ENCODE measurements around the gene IFNK.

GRCh38 chr9:27496135-27496504, 28.0 kb upstream of the IFNK start:
- TF ChIP-seq, protein P1, sequence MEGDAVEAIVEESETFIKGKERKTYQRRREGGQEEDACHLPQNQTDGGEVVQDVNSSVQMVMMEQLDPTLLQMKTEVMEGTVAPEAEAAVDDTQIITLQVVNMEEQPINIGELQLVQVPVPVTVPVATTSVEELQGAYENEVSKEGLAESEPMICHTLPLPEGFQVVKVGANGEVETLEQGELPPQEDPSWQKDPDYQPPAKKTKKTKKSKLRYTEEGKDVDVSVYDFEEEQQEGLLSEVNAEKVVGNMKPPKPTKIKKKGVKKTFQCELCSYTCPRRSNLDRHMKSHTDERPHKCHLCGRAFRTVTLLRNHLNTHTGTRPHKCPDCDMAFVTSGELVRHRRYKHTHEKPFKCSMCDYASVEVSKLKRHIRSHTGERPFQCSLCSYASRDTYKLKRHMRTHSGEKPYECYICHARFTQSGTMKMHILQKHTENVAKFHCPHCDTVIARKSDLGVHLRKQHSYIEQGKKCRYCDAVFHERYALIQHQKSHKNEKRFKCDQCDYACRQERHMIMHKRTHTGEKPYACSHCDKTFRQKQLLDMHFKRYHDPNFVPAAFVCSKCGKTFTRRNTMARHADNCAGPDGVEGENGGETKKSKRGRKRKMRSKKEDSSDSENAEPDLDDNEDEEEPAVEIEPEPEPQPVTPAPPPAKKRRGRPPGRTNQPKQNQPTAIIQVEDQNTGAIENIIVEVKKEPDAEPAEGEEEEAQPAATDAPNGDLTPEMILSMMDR (optimal IDR thresholded peaks at IDR 0.05 in 1 of 3, IDR thresholded peaks at IDR 0.05 in 1 of 3, conservative IDR thresholded peaks at IDR 0.05 in 1 of 3; ENCODE audit: extremely low read depth in 1 of 3, insufficient read depth in 2 of 3, low read length in 3 of 3), result no peak
- TF ChIP-seq EZH2 (IDR thresholded peaks at IDR 0.05; ENCODE audit: low read length), result no peak
